Activated CD4-positive, alpha-beta T cell treated with anti-CD3 and anti-CD28 coated beads, Interleukin-2, amount 50 U/mL, for 16 hours (primary cell): ENCODE results near the gene RBL2.
A peak's percentile ranks its signal among the peaks of the same experiment; 100 is the strongest.

Source experiments
- DNase-seq: peaks from one replicate; pipeline ENCODE4 v3.0.0-alpha.2; 2020

RBL2 gene

GRCh38 chr16:53449816-53450517 is 15.7 kb downstream of the RBL2 start:
- DNase-seq, result no peak

GRCh38 chr16:53453928-53454327 is 19.7 kb downstream of the RBL2 start:
- DNase-seq, result no peak

GRCh38 chr16:53456625-53457024 is 22.4 kb downstream of the RBL2 start:
- DNase-seq, result peak; percentile 79

- DNase-seq, result peak; percentile 91
Measured at GRCh38 chr16:53457670-53458069, 23.4 kb downstream of the RBL2 start.

- DNase-seq, result no peak
Measured at GRCh38 chr16:53458635-53459034, 24.4 kb downstream of the RBL2 start.

- DNase-seq, result no peak
Measured at GRCh38 chr16:53465606-53466280, 31.5 kb downstream of the RBL2 start.

DNA sequence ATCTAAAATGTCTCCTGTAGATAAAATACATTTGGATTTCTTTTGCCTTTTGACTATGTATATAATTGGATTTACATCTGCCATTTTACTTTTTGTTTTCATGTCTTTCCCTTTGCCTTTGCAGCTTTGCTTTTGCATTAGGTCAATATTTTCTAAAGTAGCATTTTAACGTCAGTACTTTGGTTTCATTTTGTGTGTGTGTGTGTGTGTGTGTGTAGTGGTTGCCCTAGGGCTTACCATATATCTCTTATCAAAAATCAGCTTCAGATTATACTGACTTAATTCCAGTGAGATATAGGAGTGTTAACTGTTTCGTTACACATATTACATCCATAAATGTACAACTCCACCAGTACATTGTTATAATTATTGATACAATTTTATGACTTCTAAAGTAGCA is 42.6 kb downstream of the RBL2 start:
- DNase-seq, result no peak

- DNase-seq, result no peak
Measured at GRCh38 chr16:53478965-53479364, 44.7 kb downstream of the RBL2 start.

DNA sequence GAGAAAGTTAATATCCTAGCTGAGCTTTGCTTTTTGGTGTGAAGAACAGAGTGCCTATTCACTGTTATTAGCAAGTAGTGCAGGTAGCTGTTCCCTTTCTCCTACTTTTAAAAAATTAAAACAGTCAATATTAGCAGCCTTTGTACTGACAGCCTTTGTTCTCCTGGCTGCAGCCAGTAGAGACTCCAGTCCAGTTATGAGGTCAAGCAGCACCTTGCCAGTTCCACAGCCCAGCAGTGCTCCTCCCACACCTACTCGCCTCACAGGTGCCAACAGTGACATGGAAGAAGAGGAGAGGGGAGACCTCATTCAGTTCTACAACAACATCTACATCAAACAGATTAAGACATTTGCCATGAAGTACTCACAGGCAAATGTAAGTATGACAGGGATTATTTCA is 46.1 kb downstream of the RBL2 start:
- DNase-seq, result no peak

GRCh38 chr16:53482123-53482522 is 47.9 kb downstream of the RBL2 start:
- peak; percentile 38 for DNase-seq

DNA sequence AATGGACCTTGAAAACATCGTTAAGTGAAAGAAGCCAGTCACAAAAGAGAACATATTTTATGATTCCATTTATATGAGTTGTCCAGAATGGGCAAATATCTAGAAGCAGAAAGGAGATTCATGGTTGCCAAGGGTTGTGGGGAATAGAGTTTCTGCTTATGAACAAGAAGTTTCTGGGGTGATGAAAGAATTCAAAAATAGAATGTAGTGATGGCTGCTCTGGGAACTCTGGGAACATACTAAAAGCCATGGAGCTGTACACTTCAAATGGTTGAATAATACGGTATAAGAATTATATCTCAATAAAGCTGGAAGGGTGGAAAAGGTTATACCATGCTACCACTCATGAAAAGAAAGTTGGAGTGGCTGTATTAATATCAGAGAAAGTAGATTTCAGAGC is 50.3 kb downstream of the RBL2 start:
- DNase-seq, result no peak

DNA sequence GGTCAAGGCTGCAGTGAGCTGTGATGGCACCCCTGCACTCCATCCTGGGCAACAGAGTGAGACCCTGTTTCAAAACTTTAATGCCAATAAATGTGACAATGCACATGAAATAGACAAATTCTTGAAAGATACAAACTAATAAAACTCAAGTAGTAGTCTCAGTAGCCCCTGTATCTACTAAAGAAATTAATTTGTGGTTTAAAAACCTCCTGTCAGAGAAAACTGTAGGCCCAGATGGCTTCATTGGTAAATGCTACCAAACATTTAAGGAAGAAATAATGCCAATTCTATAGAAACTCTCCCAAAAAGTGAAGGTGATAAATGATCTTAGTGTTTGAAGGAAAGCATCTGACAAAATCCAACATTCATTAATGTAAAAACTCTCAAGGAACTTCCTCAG is 52.0 kb downstream of the RBL2 start:
- no peak for DNase-seq

- DNase-seq, result no peak
Measured at GRCh38 chr16:53489755-53490154, 55.5 kb downstream of the RBL2 start.

DNA sequence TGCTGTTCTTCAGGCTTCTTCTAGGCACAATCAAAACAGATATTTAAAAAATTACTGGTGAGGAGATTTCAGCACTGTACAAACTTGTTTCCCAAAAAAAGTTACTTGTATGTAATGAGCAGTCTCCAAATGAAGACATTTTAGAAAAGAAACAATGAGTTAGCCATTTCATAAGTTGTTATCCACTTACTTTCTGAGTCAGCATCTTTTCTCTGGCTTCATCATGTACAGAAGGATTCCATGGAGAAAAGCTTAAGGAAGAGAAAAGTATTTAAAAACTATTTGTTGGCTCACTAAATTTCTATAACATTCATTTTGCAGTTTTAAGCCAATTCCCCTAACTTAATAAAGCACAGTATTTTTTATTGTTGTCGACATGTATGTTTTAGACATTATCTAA is 58.2 kb downstream of the RBL2 start:
- DNase-seq, result no peak

- DNase-seq, result no peak
Measured at GRCh38 chr16:53494636-53495035, 60.4 kb downstream of the RBL2 start.

DNA sequence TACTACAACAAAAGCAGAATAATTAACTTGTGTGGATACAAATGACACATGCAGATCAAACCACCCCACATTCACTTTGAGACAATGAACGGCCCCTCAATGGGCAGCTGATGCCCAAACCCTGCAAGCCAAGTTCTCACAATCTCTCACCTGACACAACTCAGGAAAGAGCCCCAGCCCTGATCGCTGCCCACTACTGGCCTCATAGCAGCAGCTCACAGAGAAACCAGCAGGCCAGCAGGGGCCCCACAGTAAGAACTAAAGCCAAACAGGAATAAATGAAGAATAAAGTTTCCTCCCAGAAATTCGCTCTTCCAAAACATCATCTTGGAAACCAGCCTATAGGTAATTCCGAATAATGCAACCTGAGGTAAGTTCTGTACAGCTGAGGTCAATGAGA is 61.1 kb downstream of the RBL2 start:
- no peak for DNase-seq

DNA sequence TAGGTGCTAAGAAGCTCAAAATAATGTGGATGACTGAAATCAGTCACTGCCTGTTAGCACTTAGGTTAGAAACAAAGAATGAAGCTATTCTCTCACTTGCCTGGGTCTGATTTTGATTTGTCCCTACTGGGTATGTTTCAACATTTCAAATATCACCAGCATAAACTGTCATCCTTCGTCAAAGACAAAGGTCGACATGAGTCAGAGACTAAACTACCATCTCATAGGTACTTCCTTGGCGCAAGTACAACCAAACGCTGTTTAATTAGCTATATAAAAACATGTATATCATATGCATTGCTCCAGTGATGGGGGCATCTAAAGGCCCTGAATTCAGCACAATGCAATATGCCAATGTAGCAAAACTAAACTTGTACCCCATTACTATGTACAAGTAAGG is 64.7 kb downstream of the RBL2 start:
- no peak for DNase-seq

DNA sequence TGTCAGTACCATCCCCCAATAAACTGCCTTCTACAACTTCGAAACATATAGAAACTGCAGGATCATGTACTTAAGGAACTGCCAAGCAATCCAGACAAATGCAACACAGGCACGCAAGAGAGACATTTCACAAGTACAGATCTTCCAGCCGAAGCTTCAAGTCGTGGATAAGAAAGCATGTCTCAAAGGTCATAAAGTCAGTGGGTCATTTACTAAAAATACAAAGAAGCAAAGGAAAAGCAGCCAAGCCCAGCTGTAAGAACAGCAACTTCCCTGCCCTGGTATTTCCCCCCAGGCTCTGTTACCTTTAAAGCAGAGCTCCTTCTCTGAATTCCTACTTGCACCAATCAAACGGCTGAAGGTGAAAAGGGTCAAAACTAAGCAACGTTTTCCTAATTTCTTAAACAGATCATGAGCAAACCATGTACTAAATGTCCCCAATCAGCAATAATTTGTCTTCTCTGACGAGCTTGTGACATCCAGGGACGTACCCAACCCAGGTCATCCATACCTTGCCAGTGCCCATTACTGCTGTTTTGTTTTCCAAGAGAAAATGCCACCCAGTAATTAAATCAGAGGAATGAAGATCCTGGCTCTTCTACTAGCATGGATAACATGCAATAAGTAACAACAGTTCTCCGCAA is 67.1 kb downstream of the RBL2 start:
- DNase-seq, result no peak

- DNase-seq, result no peak
Measured at GRCh38 chr16:53502331-53503269, 68.3 kb downstream of the RBL2 start, which contains the start of gene AKTIP. Gene AKTIP, minus strand, starts transcription at chr16:53503209. Its CDS starts 2,950 bp downstream, at chr16:53500259.

- peak; percentile 100 for DNase-seq
Measured at GRCh38 chr16:53503270-53503923, 69.1 kb downstream of the RBL2 start.

- DNase-seq, result peak; percentile 46
Measured at GRCh38 chr16:53503991-53504663, 69.9 kb downstream of the RBL2 start.

DNA sequence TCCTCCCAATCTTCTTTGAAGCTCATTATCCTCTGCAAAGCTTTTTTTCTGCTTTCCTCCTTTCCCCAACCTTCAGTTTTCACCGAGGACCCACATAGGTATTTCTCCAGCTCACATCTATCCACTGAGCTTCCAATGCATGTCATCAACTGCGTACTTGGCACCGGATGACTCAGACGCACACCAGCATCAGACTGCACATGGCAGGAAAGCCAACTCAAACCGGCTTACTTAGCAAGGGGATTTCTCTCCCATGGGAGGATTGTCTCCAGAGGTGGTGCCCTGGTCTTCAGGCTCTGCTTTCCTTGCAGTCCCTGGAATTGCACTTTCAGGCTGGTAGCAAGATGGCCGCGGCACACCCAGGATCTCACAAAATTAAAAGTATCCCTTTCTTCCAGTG is 70.4 kb downstream of the RBL2 start:
- DNase-seq, result peak; percentile 48
